ENCODE data around the gene RBP4. TPM values are rescaled to one million over a fixed set of nuclear protein-coding genes. Genes with fewer than 3 reads are reported as not detected.

The RBP4 gene
- total RNA-seq, 1 donor from 2014 or later: 36.8 TPM

- TF ChIP-seq POLR2A (IDR thresholded peaks at IDR 0.05): no peak
- TF ChIP-seq POLR2AphosphoS5 (IDR thresholded peaks at IDR 0.05; ENCODE audit: insufficient read depth in 1 of 2, low read depth in 1 of 2): no peak
- no peak for TF ChIP-seq CTCF (IDR thresholded peaks at IDR 0.05)
- intact Hi-C loops (cut with DNase I): no loop called here
- DNase-seq (ENCODE audit: extremely low spot score in 2 of 2): no peak
- no peaks in the 10 kb centered on the region for H3K27me3 ChIP-seq
- H3K4me3 ChIP-seq: no peak overlapping the region
- H3K4me1 ChIP-seq: no peaks in the 10 kb centered on the region
- H3K27ac ChIP-seq: no peak overlapping the region
- no peaks in the 10 kb centered on the region for H3K36me3 ChIP-seq
- H3K9me3 ChIP-seq: no peaks in the 10 kb centered on the region
These were observed 27.1 kb downstream of the RBP4 start for GRCh38 chr10:93573924-93574323.

- no peaks in the 10 kb centered on the region for H3K9me3 ChIP-seq
- no peak for TF ChIP-seq POLR2A (IDR thresholded peaks at IDR 0.05)
- TF ChIP-seq POLR2AphosphoS5 (IDR thresholded peaks at IDR 0.05; ENCODE audit: insufficient read depth in 1 of 2, low read depth in 1 of 2): no peak
- no peaks in the 10 kb centered on the region for H3K27me3 ChIP-seq
- no peak overlapping the region for H3K27ac ChIP-seq
- no peak overlapping the region for H3K4me3 ChIP-seq
- H3K36me3 ChIP-seq: no peaks in the 10 kb centered on the region
- H3K4me1 ChIP-seq: no peaks in the 10 kb centered on the region
- intact Hi-C loops (cut with DNase I): no loop called here
- DNase-seq (ENCODE audit: extremely low spot score in 2 of 2): no peak
These were observed 27.8 kb downstream of the RBP4 start for GRCh38 chr10:93573051-93573909.

- H3K9me3 ChIP-seq: no peaks in the 10 kb centered on the region
- no peaks in the 10 kb centered on the region for H3K36me3 ChIP-seq
- H3K4me1 ChIP-seq: no peaks in the 10 kb centered on the region
- no peak overlapping the region for H3K27ac ChIP-seq
- TF ChIP-seq CTCF (IDR thresholded peaks at IDR 0.05) (no peak), POLR2AphosphoS5 (IDR thresholded peaks at IDR 0.05; ENCODE audit: insufficient read depth in 1 of 2, low read depth in 1 of 2) (no peak), POLR2A (IDR thresholded peaks at IDR 0.05) (no peak)
- DNase-seq (ENCODE audit: extremely low spot score in 2 of 2): no peak
- intact Hi-C loops (cut with DNase I): no loop called here
- no peak overlapping the region for H3K4me3 ChIP-seq
- no peaks in the 10 kb centered on the region for H3K27me3 ChIP-seq
These were observed 28.4 kb downstream of the RBP4 start for GRCh38 chr10:93572606-93573005.

GRCh38 chr10:93570383-93570782, 30.7 kb downstream of the RBP4 start:
- H3K27ac ChIP-seq: no peak overlapping the region
- no peaks in the 10 kb centered on the region for H3K27me3 ChIP-seq
- TF ChIP-seq CTCF (IDR thresholded peaks at IDR 0.05) (no peak), POLR2A (IDR thresholded peaks at IDR 0.05) (no peak), POLR2AphosphoS5 (IDR thresholded peaks at IDR 0.05; ENCODE audit: insufficient read depth in 1 of 2, low read depth in 1 of 2) (no peak)
- H3K36me3 ChIP-seq: no peaks in the 10 kb centered on the region
- no peak overlapping the region for H3K4me3 ChIP-seq
- H3K4me1 ChIP-seq: peaks cover 14% of the 10 kb centered on the region
- no peak for DNase-seq (ENCODE audit: extremely low spot score in 2 of 2)
- intact Hi-C loops (cut with DNase I): no loop called here
- no peaks in the 10 kb centered on the region for H3K9me3 ChIP-seq

- intact Hi-C loops (cut with DNase I): no loop called here
These were observed 33.0 kb downstream of the RBP4 start for GRCh38 chr10:93568105-93568390.

More at GRCh38 chr10:93568105-93568390, 33.0 kb downstream of the RBP4 start:
- Histone ChIP-seq H3K4me1 (peaks cover 14% of the 10 kb centered on the region), H3K36me3 (no peaks in the 10 kb centered on the region), H3K4me3 (no peak overlapping the region), H3K27me3 (no peaks in the 10 kb centered on the region), H3K9me3 (no peaks in the 10 kb centered on the region), H3K27ac (no peak overlapping the region)
- TF ChIP-seq POLR2A (IDR thresholded peaks at IDR 0.05): no peak
- TF ChIP-seq CTCF (IDR thresholded peaks at IDR 0.05): no peak
- no peak for TF ChIP-seq POLR2AphosphoS5 (IDR thresholded peaks at IDR 0.05; ENCODE audit: insufficient read depth in 1 of 2, low read depth in 1 of 2)
- DNase-seq (ENCODE audit: extremely low spot score in 2 of 2): no peak
